Measurements from ENCODE around the gene COL19A1.

GRCh38 chr6:70118670-70119069 lies 252.3 kb downstream of the COL19A1 start:
- TF ChIP-seq, protein P1, sequence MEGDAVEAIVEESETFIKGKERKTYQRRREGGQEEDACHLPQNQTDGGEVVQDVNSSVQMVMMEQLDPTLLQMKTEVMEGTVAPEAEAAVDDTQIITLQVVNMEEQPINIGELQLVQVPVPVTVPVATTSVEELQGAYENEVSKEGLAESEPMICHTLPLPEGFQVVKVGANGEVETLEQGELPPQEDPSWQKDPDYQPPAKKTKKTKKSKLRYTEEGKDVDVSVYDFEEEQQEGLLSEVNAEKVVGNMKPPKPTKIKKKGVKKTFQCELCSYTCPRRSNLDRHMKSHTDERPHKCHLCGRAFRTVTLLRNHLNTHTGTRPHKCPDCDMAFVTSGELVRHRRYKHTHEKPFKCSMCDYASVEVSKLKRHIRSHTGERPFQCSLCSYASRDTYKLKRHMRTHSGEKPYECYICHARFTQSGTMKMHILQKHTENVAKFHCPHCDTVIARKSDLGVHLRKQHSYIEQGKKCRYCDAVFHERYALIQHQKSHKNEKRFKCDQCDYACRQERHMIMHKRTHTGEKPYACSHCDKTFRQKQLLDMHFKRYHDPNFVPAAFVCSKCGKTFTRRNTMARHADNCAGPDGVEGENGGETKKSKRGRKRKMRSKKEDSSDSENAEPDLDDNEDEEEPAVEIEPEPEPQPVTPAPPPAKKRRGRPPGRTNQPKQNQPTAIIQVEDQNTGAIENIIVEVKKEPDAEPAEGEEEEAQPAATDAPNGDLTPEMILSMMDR (IDR thresholded peaks at IDR 0.05; ENCODE audit: insufficient read depth, low read length, poor library complexity, severe bottlenecking) = no peak
- TF ChIP-seq EZH2phosphoT487 (conservative IDR thresholded peaks at IDR 0.05; ENCODE audit: low read length) = no peak

Measured in SU-DHL-6 (cell line).